ENCODE results near the gene RPUSD1.

- TF ChIP-seq GATA2 (IDR thresholded peaks at IDR 0.05; ENCODE audit: low read depth, low read length) (no peak), GATA3 (IDR thresholded peaks at IDR 0.05; ENCODE audit: low read depth, low read length) (no peak)
Measured at GRCh38 chr16:808085-808386, 19.9 kb upstream of the RPUSD1 start.
